CD4-positive, alpha-beta T cell treated with Interferon alpha-2 for 1 hour (primary cell): Measurements from ENCODE around the gene RACK1.
A peak's percentile ranks its signal among the peaks of the same experiment; 100 is the strongest.
"Not testable (repeated sequence)": the region's sequence is repeated elsewhere in the genome, so short reads cannot be mapped to it uniquely, and the experiment has no call there.

Experiments used
- DNase-seq, 2 donors: peaks; one replicate each; pipeline ENCODE4 v3.0.0-alpha.2; 2020 to 2022

Gene RACK1

DNA sequence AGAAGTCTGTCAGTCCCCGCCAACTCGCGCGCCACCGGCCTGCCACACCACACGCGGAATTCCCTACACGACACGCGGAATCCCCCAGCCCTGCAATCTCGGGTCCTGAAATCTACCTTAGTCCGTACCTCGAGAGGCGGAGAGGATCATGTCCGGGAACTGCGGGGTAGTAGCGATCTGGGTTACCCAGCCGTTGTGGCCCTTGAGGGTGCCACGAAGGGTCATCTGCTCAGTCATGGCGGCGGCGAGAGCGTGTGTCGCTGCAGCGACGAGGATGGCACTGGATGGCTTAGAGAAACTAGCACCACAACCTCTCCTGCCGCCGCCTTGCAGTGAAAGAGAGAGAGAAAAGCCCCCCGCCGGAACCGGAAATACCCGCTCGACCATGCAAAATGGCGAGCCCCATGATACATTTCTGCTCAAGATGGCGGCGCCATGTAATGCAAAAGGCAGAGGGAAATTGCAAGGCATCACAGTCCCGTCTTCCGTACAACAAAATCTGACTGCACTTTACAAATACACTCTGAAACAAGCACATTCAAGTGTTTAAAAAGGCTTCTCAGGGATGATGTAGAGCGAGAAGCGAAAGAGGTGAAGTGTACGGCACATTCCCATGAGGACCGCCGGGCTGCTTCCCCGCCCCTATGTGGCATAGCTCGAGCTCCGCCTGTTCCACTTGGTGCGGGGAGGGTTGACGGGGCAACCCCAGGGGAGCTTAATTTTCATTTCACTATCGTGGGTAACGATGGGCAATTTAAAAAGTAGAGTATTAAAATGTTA lies at the start of gene RACK1:
RACK1 (minus strand) TSS at position 343 of the 780 bp plus-strand sequence; CDS start at position 237, 106 bp downstream.
- peak; percentile 86 to 90 for DNase-seq

DNA sequence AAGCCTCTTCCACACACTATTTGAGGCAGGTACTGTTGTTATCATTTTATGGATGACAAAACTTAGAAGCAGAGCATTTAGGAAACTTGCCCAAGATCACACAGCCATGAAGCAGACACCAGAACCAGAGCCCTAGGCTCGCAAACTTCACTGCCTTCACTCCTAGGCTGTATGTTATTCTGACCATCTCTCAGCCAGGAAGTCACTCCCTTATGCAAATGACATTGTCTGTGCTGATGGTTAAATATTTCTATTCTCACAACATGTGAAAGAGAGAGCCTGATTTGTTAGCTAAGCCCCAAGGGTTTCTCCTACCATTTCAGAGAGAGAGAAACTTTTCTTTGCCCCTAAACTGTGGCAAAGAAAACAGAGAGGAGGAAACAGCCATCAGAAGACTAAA lies 43.6 kb upstream of the RACK1 start:
- DNase-seq: not testable (repeated sequence)

DNA sequence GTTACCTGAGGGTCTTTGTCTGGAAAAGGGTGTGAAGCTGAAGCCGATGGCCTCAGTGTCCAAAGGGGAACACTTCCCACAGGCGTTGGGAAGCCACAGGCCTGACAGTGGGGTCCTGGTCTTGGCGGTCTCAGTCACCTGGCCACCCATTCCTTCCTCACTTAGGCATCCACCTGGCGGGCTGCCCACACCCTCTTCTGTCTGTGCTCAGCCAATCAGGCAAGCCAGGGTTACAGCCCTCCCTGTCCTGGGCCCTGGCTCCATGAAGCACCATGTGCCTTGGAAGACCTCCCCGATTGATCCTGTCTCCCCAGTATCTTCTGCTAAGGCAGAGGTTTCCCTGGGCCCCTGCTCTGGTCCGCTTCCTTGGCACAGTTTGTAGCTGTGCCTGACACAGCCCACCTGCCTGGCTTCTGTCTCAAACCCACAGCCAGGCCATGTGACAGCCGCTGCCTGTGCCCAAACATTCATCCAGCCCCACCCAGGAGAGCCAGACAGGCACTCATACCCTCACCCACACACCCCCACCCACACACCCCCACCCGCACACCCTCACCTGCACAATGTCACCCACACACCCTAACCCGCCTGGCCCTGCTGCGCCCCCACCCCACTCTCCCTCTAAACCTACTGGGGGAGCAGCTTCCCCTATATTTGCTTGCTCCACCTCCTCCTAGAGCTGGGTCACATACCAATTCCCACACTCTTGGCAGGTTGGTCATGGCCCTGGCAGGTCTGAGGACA lies 42.4 kb upstream of the RACK1 start:
- DNase-seq: not testable (repeated sequence)

DNA sequence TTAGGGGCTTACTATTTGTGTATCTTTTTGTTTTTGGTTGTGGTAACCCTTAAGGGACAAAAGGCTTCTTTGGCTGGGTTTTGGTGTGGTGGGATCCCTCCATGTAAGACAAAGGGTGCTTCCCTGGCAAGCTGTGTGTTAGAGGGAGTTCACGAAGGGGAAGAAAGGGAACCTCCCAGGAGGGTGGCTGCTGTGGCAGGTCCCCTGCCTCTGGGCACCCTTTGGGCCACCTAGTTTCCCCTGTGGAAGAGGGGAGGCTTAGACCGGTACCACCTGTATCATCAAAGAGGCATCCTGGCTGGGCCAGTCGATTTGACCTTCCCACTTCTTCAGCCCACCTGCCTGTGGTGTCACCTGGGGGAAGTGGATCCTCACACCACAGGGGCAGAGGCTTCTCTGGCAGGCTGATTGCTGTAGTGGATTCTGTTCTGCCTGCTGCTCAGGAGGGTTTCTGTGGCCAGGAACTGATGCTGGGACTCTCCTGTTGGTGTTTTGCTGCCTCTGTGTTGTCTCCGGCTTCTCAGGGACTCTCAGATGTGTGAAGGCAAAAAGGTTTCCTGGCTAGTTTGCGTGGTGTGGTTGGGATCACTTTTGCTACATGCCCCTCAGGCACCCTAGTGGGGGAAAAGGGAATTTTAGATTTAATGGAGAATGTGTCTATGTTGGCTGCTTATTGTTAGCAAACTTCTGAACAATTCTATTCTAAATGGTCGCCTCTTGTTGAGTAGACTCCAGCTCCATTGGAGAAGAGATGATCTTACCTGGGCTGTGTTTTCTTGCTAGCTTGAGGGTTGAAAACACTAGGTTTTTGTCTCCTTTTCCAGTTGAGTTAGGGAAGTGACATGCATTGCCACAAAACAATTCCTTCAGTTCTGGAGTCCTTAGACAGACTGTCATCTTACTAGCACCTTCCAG lies 40.4 kb upstream of the RACK1 start:
- not testable (repeated sequence) for DNase-seq

DNA sequence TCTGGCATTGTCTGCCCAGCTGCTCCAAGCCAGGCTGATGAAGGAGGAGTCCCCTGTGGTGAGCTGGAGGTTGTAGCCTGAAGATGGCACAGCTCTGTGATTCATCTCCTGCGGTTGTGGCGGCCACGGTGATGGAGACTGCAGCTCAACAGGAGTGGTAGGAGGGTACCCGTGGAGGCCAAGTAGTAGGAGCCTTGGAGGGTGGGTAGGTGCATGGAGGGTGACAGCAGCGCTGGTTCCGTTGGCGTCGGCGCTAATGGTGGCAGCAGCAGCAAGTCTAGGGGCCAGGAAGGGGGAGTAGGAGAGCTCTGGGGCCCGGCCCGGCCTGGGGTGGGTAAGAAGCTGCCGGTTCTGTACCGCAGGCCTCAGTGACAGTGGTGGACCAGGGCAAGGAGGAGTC lies 39.6 kb upstream of the RACK1 start:
- DNase-seq: no peak

DNA sequence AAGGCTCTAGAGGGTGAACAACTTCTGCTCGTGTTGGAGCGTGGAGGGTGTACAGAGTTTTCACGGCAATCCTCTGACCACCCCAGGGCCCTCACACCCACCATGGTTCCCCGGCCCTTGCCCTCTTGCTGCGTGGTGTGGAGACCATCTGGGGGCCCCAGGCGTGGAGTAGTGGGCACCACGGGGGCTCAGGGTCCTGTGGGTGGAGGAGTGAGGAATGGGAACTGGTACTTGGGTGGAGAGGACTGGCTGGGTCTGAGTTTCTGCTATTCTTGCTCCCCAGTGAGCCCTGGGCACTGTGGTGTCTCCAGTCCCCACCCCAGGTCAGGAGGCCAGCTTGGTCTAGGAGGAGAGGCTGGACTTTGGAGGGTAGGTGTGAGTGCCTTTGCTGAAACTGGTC lies 39.2 kb upstream of the RACK1 start:
- DNase-seq: no peak

DNA sequence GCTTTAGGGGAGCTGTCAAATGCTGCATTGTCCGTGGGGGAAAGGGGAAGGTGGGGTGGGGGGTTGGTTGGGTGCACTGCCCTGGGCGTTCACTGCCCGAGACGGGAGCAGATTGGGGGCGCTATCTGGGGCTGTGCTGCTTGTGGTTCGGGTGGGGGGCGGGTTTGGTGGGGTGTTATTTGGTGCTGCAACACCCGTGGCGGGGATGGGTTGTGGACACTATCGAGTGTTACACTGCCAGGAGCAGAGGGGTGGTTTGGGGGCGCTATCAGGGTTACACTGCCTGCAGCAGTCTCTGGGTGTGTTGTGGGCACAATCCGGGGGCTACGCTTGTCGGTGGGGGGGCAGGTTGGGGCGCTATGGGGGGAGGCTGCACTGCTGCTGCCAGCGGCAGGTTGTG lies 38.7 kb upstream of the RACK1 start:
- DNase-seq: not testable (repeated sequence)

DNA sequence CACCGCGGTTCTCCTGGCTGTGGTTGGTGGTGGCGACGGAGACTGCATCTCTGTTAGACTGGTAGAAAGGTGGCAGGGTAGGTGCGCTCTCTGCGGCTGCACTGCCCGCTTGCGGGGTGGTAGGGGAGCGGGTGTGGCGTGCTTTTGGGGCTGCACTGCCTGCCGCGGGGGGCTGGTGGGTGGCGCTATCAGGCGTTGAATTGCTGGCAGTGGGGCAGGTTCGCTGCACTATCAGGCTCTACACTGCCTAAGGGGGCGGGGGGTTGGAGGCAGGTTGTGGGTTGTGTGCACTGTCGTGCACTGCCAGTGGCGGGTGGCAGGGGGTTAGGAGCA lies 38.2 kb upstream of the RACK1 start:
- no peak for DNase-seq

DNA sequence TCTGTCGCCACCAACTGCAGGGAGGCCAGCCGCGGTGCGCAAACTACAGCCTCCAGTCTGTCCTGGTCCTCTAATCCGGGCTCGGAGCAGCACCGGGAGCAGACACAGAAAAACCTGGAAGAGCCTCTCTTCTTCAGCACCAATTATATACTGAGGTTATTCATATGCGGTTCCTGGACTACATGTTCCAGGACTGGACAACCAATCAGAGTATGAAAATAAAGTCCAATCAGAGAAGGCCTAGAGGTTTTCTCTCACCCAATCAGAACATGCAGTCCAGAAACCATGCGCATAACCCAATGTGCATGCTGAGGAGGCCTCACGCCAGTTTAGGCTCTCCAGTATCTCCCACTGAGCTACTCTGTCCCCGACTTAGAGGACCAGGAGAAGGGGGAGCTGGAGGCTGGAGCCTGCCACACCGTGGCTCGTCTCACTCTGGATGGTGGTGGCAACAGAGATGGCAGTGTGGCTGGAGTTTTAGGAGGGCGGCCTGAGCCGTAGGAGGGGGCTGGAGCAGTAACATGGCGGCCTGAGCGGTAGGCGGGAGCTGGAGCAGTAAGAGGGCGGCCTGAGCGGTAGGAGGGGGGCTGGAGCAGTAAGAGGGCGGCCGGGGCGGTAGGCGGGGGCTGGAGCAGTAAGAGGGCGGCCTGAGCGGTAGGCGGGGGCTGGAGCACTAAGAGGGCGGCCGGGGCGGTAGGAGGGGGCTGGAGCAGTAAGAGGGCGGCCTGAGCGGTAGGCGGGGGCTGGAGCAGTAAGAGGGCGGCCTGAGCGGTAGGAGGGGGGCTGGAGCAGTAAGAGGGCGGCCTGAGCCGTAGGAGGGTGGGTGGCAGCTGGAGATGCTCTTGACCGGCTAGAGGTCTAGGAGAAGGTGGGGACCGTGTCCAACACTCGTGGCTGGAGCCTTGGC lies 37.6 kb upstream of the RACK1 start:
- DNase-seq: no peak

DNA sequence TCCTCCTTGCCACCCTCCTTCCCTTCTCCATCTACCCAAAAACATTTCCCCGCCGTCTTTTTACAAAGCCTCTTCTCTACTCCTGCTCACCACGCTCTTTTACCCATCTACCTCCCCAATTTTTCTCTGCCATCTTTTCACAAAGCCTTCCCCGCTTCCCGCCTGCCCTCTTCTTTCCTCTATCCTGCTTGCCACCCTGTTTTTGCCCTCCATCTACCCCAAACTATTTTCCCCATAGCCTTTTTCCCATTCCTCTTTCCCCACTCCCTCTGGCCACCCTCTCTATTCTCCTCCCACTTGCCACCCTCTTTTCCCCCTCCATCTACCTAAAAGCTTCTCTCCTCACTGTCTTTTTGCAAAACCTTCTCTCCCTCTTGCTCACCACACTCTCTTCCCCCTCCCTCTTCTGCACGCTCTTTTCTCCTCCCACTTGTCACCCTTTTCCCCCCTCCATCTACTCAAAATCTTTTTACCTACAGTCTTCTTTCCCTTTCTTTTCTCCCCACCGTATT lies 36.6 kb upstream of the RACK1 start:
- DNase-seq: no peak

DNA sequence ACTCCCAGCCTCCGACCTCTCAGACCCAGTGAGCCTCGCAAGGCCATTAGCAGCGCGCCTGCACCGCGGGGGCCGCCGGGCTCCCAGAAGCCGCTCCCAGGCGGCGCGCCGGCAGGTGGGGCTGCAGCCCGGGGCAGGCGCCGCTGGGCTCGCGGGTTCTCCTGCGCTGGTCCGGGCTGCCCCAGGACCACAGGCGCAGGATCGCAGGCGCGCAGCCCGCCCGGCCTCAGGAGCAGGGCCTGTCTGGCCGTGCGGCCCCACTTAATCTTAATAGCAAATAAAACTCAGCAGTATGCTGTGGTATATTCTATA lies 29.7 kb upstream of the RACK1 start:
- DNase-seq: peak in 1 of 2 donors; percentile 19

DNA sequence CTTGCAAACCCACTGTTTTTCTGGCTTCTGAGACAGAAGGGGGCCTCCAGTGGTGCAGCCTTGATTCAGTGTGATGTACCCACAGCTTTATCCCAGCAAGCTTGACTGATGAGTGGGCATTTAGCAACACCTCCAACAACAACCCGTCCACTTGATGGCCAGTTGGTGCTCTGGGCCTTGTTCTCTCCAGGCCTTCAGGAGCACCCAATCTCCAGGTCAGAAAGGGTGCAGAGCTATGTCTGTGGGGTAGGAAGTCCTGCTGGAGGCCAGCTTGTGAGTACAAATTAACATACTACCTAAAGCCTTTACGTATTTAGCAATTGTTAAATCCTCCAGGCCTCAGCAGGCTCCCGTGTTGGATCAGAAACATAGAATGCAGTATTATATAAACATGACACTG lies 27.4 kb upstream of the RACK1 start:
- no peak for DNase-seq

DNA sequence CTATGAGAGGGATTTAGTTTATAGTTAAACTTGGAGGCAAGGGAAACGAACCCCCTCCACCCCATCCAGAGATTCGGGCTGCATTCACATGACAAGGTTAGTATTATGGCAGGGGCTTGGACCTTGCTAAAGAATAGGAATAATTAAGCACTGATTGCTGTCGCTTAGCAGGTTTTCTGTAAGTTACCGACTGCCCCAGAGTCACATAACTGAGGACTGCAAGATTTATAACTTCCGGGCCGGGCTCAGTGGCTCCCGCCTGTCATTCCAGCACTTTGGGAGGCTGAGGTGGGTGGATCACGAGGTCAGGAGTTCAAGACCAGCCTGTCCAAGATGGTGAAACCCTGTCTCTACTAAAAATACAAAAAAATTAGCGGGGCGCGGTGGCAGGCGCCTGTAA lies 24.2 kb upstream of the RACK1 start:
- DNase-seq: not testable (repeated sequence)

DNA sequence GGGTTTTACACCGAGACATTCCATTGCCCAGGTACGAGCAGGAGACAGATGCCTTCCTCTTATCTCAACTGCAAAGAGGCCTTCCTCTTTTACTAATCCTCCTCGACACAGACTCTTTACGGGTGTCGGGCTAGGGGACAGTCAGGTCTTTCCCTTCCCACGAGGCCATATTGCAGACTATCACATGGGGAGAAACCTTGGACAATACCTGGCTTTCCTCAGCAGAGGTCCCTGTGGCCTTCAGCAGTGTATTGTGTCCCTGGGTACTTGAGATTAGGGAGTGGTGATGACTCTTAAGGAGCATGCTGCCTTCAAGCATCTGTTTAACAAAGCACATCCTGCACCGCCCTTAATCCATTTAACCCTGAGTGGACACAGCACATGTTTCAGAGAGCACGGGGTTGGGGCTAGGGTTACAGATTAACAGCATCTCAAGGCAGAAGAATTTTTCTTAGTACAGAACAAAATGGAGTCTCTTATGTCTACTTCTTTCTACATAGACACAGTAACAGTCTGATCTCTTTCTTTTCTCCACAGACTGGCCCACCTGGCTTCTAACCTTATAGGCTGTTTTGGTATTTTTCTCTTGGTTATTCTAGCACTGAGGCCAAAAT lies 23.7 kb upstream of the RACK1 start:
- DNase-seq: not testable (repeated sequence)

DNA sequence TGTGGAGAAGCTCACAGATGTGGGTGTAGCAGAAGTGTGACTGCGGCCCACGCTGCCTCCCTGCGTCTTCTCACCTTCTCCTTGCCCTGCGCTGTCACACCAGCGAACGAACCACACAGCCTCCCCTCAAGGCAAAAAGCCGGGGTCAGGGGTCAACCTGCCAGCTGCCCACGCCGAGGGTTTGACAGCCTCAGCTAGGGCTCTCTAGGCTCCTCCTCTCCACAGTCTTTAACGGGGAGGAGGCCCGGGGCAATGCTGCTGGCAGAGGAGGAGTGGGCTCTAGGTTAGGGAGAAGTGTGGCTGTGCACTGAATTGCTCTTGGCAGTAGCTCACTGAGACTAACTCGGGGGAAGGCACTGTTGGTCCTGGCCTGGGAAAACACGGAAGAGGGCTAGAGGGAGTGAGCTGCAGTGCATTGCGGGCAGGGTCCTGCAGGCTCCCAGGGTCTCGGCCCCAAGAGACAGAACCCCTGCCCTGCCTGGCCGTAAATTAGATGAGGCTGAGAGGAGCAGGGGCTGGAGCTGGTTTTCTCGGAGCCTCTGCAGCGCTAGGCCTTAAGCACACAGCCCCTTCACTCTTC lies 21.5 kb upstream of the RACK1 start:
- no peak for DNase-seq

DNA sequence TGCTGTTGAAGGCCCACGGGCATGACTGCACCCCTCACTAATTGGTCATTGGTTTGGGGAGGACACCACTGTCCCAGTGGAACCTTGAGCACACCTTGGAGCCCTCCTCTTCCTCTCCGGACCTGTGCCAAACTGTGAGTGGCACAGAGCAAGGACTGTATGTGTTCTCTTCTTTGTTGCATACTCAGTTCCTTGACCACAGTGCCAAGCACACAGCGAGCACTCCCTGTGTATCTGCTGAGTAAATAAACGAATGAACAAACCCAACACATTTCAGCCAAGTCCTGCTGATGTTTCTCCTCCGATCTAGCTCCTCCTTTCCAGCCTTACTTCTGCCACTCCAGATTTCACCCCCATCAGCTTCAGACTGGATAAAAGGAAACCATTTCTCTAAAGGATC lies 19.9 kb upstream of the RACK1 start:
- DNase-seq: no peak

DNA sequence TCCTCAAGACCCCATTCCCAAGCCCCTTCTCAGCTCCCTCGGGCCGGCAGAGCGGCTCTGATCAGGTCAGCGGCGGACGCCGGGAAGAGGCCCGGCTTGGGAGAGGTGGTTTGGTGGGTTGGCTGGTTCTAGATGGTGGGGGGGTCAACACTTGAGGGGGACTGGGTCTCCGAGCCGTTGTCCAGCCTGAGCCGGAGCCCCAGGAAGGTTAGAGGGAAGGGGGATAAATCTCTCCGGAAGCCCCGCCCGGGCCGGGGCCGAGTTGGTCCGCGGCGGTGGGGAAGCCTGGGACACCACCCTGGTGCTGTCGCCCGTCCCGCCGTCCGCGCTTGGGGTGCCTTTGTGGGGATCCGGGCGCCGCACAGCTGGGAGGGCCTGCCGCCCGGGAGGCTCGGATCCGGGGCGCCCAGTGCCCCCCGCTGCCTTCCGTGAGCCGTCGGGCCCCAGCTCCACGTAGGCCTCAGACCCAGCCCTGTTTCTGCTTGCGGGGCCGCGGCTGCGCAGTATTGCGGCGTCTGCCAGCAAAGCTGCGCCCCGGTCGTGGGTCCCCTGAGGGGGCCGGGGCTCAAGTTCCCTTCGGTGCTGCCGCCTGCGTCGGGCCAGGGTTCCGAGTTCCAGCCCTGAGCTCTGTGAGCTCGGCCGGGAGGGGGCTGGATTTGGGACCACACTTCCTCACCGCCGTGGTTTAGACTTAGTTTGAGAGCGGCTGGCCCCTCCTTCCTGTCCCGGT lies 17.8 kb upstream of the RACK1 start:
- peak; percentile 75 to 83 for DNase-seq

DNA sequence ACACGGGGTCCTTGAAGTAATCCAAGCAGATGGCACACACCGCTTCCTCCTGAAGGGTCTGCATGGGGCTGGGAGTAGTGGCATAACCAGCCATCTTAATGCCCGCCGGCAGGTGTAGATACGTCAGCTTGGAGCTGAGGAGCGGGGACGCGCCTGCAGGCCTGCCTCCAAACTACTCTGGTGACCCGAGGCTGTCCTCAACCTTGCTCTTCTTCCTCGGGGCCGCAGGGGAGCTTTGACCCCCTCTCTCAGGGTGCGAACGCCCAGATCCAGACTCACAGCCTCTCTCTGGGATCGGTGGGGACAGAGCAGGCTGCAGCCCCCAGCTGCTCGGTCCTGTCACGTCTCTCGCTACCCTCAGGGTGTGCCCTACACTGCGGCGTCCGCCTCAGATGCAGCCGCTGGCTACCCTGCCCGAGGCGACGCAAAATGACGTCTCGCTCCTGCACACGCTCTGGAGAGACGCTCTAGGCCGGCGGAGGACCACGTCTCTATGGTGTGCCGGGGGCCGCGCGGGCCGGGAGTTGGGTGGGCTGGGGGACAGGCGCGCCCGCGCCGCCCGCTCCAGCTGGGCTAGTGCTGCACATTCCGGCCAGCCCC lies 17.1 kb upstream of the RACK1 start, which contains the start of gene TRIM52:
TRIM52 (minus strand) TSS at position 424 of the 600 bp plus-strand sequence; CDS start at position 94, 330 bp downstream.
- peak; percentile 92 to 94 for DNase-seq

DNA sequence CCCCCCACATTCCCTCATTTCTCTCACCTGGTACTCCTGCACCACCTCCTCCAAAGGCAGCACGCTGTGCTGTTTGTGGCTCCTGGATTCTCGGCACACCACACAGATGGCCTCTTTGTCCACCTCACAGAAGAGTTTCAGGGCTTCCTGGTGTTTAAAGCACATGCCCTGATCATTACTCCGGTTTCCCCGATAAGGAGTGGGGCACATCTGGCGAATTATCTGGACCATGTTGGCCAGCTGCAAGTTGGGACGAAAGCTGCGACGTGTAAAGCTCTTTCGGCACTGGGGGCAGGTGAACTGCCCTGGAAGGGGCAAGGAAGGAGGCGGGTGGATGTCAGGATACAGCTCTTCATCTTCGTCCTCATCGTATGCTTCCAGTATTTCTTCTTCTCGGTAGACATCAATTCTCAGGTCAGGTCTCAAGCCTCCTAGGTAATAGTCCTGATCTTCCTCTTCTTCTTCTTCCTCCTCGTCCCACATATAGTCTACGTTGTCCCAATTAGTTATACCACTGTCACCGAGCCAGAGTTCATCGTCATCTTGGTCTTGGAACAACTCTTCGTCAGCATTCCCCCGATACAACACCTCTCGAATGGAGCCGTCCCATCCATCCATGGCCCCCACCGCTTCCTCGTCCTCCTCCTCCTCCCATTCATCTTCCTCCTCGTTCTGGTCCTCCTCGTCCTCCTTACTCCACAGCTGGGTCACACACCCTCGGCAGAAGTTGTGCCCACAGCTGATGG lies 16.4 kb upstream of the RACK1 start:
- DNase-seq: no peak
